C4-2B (cell line): ENCODE measurements around the gene ITGB2.

ENCODE experiments used
- ZFX ChIP-seq: fragments of 450-650 bp; IDR thresholded peaks from 2 replicates; pipeline ENCODE4 v1.6.1; 2017
- TF ChIP-seq, protein P1 (sequence below): fragments of 450-650 bp; conservative IDR thresholded peaks from 2 replicates; pipeline ENCODE4 v1.5.1; 2017; ENCODE audit warnings: mild to moderate bottlenecking

DNA sequence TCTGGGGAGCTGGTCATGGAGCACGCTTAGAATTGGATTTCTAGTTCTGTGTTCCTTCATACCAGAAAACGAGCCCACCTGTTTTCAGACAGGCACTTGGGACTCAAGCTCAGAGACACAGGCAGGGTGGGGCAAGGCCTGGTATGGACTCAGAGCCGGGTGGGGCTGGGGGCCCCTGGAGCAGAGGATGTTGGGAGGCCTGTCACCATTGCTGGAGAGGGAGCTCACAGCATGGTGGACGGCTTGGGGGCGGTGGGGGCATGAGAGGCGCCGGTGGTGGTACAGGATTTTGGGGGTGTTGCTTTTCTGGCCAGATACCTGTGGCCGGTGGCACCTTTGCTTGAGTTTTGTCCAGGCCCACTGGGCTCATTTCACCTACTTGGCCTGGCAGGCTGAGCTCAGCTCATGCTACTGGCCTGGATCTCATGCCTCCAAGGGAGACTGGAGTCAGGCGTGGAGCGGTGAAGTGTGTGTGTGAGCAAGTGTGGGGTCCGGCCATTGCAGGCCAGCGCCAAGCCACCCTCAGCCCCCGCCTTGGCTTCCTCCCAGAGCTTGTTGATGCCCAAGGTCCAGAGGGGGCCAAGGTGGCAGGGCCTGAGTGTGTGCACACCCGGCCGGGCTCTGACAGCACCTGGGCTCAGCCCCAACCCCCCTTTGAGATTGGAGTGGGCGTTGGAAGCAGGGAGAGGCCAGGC is 27.9 kb upstream of the ITGB2 start:
- TF ChIP-seq, protein P1, sequence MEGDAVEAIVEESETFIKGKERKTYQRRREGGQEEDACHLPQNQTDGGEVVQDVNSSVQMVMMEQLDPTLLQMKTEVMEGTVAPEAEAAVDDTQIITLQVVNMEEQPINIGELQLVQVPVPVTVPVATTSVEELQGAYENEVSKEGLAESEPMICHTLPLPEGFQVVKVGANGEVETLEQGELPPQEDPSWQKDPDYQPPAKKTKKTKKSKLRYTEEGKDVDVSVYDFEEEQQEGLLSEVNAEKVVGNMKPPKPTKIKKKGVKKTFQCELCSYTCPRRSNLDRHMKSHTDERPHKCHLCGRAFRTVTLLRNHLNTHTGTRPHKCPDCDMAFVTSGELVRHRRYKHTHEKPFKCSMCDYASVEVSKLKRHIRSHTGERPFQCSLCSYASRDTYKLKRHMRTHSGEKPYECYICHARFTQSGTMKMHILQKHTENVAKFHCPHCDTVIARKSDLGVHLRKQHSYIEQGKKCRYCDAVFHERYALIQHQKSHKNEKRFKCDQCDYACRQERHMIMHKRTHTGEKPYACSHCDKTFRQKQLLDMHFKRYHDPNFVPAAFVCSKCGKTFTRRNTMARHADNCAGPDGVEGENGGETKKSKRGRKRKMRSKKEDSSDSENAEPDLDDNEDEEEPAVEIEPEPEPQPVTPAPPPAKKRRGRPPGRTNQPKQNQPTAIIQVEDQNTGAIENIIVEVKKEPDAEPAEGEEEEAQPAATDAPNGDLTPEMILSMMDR: no peak
- no peak for TF ChIP-seq ZFX
